CD14-positive monocyte (primary cell): ENCODE results near the gene CDK4. TPM values are rescaled to one million over a fixed set of nuclear protein-coding genes. Genes with fewer than 3 reads are reported as not detected.

Experiments
- DNase-seq, 3 donors: peaks; one replicate each; pipeline ENCODE4 v3.0.0-alpha.2; 2011 to 2022
- H2AFZ ChIP-seq: 2 replicates; pipeline ENCODE4 v1.6.0; 2012; ENCODE audit warnings: mild to moderate bottlenecking, low read depth, low read length, inconsistent platforms; ENCODE audit not compliant: insufficient read depth, poor library complexity, severe bottlenecking
- H3K27ac ChIP-seq, 2 donors: 1 replicate in 1 of 2; 2 replicates in 1 of 2; pipeline ENCODE4 v1.5.1; 2012 to 2013; ENCODE audit warnings: low read length in 2 of 2, control low read depth in 1 of 2, inconsistent platforms in 1 of 2, low read depth in 1 of 2, mild to moderate bottlenecking in 1 of 2
- H3K27me3 ChIP-seq, 2 donors: one replicate each; pipeline versions ENCODE4 v1.6.0 to v1.6.1; 2011 to 2013; ENCODE audit warnings: low read length in 2 of 2; ENCODE audit not compliant: control insufficient read depth in 2 of 2, insufficient read depth in 2 of 2
- H3K36me3 ChIP-seq, 2 donors: replicated peaks in 1 of 2; 1 replicate in 1 of 2; 2 replicates in 1 of 2; pipeline versions ENCODE4 v1.5.1 to v1.6.1; 2012 to 2013; ENCODE audit warnings: low read length in 2 of 2, control low read depth in 1 of 2, inconsistent platforms in 1 of 2, mild to moderate bottlenecking in 1 of 2; ENCODE audit not compliant: insufficient read depth in 2 of 2, control insufficient read depth in 1 of 2
- H3K4me1 ChIP-seq, 2 donors: 1 replicate in 1 of 2; 2 replicates in 1 of 2; pipeline versions ENCODE4 v1.5.1 to v1.6.1; 2012 to 2013; ENCODE audit warnings: low read length in 2 of 2, control low read depth in 1 of 2, inconsistent platforms in 1 of 2, mild to moderate bottlenecking in 1 of 2, moderate library complexity in 1 of 2; ENCODE audit not compliant: insufficient read depth in 2 of 2, control insufficient read depth in 1 of 2
- H3K4me2 ChIP-seq: replicated peaks from 2 replicates; pipeline ENCODE3; 2012; ENCODE audit warnings: low read length, moderate library complexity, mild to moderate bottlenecking; ENCODE audit not compliant: poor library complexity, severe bottlenecking; ENCODE audit errors: extremely low read depth
- H3K4me3 ChIP-seq, 3 experiments: fragments of 200-600 bp in 1 of 3; sonication (generic) in 1 of 3; replicated peaks in 1 of 3; 1 replicate in 2 of 3; 2 replicates in 1 of 3; pipeline ENCODE4 v1.5.1; 2011 to 2013; ENCODE audit warnings: low read length in 3 of 3, mild to moderate bottlenecking in 3 of 3, control low read depth in 2 of 3, low read depth in 2 of 3, inconsistent platforms in 1 of 3, moderate library complexity in 1 of 3
- H3K79me2 ChIP-seq: 2 replicates; pipeline ENCODE4 v1.6.0; 2012; ENCODE audit warnings: mild to moderate bottlenecking, control low read depth, inconsistent platforms, low read length, moderate library complexity; ENCODE audit not compliant: insufficient read depth
- H3K9ac ChIP-seq: 2 replicates; pipeline ENCODE4 v1.6.0; 2017; ENCODE audit warnings: low read length, mild to moderate bottlenecking; ENCODE audit not compliant: insufficient read depth, poor library complexity, severe bottlenecking
- H3K9me3 ChIP-seq, 2 donors: replicated peaks in 1 of 2; 1 replicate in 1 of 2; 2 replicates in 1 of 2; pipeline versions ENCODE4 v1.5.1 to v1.6.1; 2012 to 2013; ENCODE audit warnings: low read length in 2 of 2, control low read depth in 1 of 2; ENCODE audit not compliant: control insufficient read depth in 1 of 2, insufficient read depth in 1 of 2
- H4K20me1 ChIP-seq: 2 replicates; pipeline ENCODE4 v1.6.0; 2012; ENCODE audit warnings: mild to moderate bottlenecking, low read length, control low read depth, moderate library complexity; ENCODE audit not compliant: insufficient read depth
- H3K27ac Mint-ChIP-seq, 7 donors: one replicate each; pipeline ENCODE4 v1.8.0; 2020; ENCODE audit warnings: mild to moderate bottlenecking in 7 of 7, mixed read lengths in 7 of 7, moderate library complexity in 6 of 7, inconsistent platforms in 2 of 7
- H3K27me3 Mint-ChIP-seq, 3 donors: one replicate each; pipeline ENCODE4 v1.8.0; 2021 to 2022; ENCODE audit warnings: low read depth in 3 of 3, mild to moderate bottlenecking in 3 of 3, mixed read lengths in 3 of 3, moderate library complexity in 3 of 3, inconsistent platforms in 1 of 3
- H3K36me3 Mint-ChIP-seq, 2 donors: one replicate each; pipeline ENCODE4 v1.8.0; 2020; ENCODE audit warnings: mixed read lengths in 2 of 2, inconsistent platforms in 1 of 2, mild to moderate bottlenecking in 1 of 2
- H3K4me1 Mint-ChIP-seq: one replicate; pipeline ENCODE4 v1.8.0; 2020; ENCODE audit warnings: mild to moderate bottlenecking, mixed read lengths
- H3K4me3 Mint-ChIP-seq, 2 donors: one replicate each; pipeline ENCODE4 v1.8.0; 2020; ENCODE audit warnings: mild to moderate bottlenecking in 2 of 2, mixed read lengths in 2 of 2, moderate library complexity in 1 of 2
- H3K9me3 Mint-ChIP-seq, 7 donors: one replicate each; pipeline ENCODE4 v1.8.0; 2020 to 2022; ENCODE audit warnings: mixed read lengths in 7 of 7, mild to moderate bottlenecking in 6 of 7, moderate library complexity in 6 of 7, inconsistent platforms in 2 of 7
- CTCF ChIP-seq: fragments of 200-600 bp; IDR thresholded peaks from one replicate; pipeline ENCODE4 v1.8.0; 2022; ENCODE audit warnings: antibody characterized with exemption, mild to moderate bottlenecking
- WGBS: methylation state at CpG from one replicate; pipeline ENCODE4 v1.1.5; 2013; ENCODE audit warnings: missing lambda C conversion rate; ENCODE audit not compliant: insufficient coverage; 5-methylcytosine and 5-hydroxymethylcytosine counted together
- intact Hi-C, 2 donors: fragments of 100-400 bp; cut with micrococcal nuclease; formaldehyde crosslinking; loops; one replicate each; pipeline versions ENCODE4 v1.15.0 to v1.15.1; 2023
- polyA plus RNA-seq, 3 donors: library from polyadenylated mRNA; depleted of rRNA in 1 of 3; unstranded in 2 of 3; stranded (reverse) in 1 of 3; fragments of 300-500 nt in 2 of 3; fragments of >200 nt in 1 of 3; fragmentation: Illumina TruSeq in 2 of 3; gene quantifications; 1 replicate in 2 of 3; 2 replicates in 1 of 3; pipeline ENCODE4 v1.2.3, GENCODE V29; 2012 to 2021

CDK4 gene
- polyA plus RNA-seq, 3 donors, result 26.2 to 38.4 (median 27.4) TPM

GRCh38 chr12:57717131-57717530 is 35.0 kb downstream of the CDK4 start:
- peaks cover 0 to 2% (median 0%) of the 10 kb centered on the region in 7 donors for H3K9me3 Mint-ChIP-seq
- Histone ChIP-seq H3K4me3 (no peak overlapping the region), H4K20me1 (peaks cover 23% of the 10 kb centered on the region), H3K79me2 (peaks cover 2% of the 10 kb centered on the region), H3K27me3 (no peaks in the 10 kb centered on the region), H3K36me3 (peaks cover 94% of the 10 kb centered on the region in 2 donors), H2AFZ (no peak overlapping the region), H3K4me2 (no peak overlapping the region), H3K4me1 (no peaks in the 10 kb centered on the region), H3K9ac (no peak overlapping the region), H3K9me3 (no peaks in the 10 kb centered on the region), H3K27ac (no peak overlapping the region)
- H3K36me3 Mint-ChIP-seq, result peaks cover 77 to 90% of the 10 kb centered on the region in 2 donors
- H3K27me3 Mint-ChIP-seq, result no peaks in the 10 kb centered on the region
- H3K27ac Mint-ChIP-seq, result no peak overlapping the region
- DNase-seq, result no peak
- H3K4me3 Mint-ChIP-seq, result no peak overlapping the region
- 100% methylated on average over 3 of the region's 5 CpGs for WGBS
- no peak for TF ChIP-seq CTCF
- intact Hi-C loops, result no loop called here
- H3K4me1 Mint-ChIP-seq, result no peaks in the 10 kb centered on the region

GRCh38 chr12:57716305-57716704 is 35.8 kb downstream of the CDK4 start:
- intact Hi-C loops, result no loop called here
- Histone ChIP-seq H3K79me2 (peaks cover 2% of the 10 kb centered on the region), H4K20me1 (peaks cover 28% of the 10 kb centered on the region), H3K4me2 (no peak overlapping the region), H3K4me3 (no peak overlapping the region), H3K27me3 (no peaks in the 10 kb centered on the region), H3K9me3 (no peaks in the 10 kb centered on the region), H3K27ac (no peak overlapping the region), H3K4me1 (no peaks in the 10 kb centered on the region), H3K9ac (no peak overlapping the region), H3K36me3 (peaks cover 94 to 96% of the 10 kb centered on the region in 2 donors), H2AFZ (no peak overlapping the region)
- Mint-ChIP-seq H3K27ac (peak overlapping the region in 1 of 7 donors; percentile 37), H3K4me3 (no peak overlapping the region), H3K27me3 (no peaks in the 10 kb centered on the region), H3K36me3 (peaks cover 77 to 90% of the 10 kb centered on the region in 2 donors), H3K9me3 (peaks cover 0 to 2% (median 0%) of the 10 kb centered on the region in 7 donors), H3K4me1 (no peaks in the 10 kb centered on the region)
- no peak for TF ChIP-seq CTCF
- 100% methylated on average over 2 of the region's 4 CpGs for whole genome bisulfite sequencing
- no peak for DNase-seq
